ENCODE results near the gene OR5AU1. TPM values are rescaled to one million over a fixed set of nuclear protein-coding genes. Genes with fewer than 3 reads are reported as not detected.
A peak's percentile ranks its signal among the peaks of the same experiment; 100 is the strongest.

The OR5AU1 gene
- total RNA-seq, 1 donor from 2014 or later: not detected

DNA sequence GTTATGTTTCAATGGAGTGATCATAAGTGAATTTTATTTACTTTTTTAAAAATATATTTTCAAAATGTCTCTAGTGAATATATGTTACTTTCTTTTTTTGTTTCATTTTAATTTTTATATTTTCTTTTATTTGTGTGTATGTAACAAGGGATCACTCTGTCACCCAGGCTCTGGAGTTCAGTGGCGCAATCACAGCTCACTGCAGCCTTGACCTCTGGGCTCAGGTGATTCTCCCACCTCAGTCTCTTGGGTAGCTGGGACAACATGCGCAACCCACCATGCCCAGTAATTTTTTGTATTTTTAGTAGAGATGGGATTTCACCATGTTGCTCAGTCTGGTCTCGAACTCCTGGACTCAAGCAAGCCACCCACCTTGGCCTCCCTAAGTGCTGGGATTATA lies 36.9 kb downstream of the OR5AU1 start:
- FAIRE-seq: no peak

DNA sequence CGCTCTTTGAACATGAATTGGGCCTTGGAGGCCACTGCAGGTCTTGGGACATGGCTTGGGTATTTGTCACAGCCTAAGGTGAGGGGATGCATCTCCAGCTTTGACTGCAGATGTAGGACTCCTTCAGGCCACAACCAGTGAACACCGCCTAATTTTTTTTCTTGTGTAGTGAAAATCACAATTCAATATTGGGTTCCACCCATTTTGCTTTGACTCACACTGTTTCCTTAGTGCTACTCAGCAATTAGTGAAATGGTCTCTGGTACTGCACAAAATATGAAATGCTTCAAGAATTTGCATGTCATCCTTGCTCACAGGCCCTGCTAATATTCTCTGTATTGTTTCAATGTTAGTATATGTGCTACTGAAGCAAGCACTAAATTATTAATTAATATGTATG lies 42.5 kb downstream of the OR5AU1 start:
- H3K4me3 ChIP-seq (ENCODE audit: low read depth, low read length): no peak overlapping the region
- no peaks in the 10 kb centered on the region for H3K27me3 ChIP-seq (ENCODE audit: control insufficient read depth, insufficient read depth, low read length)
- H3K36me3 ChIP-seq (ENCODE audit: control insufficient read depth, insufficient read depth, low read length): no peaks in the 10 kb centered on the region
- DNase-seq (ENCODE audit: low read depth): no peak
- TF ChIP-seq, protein P1, sequence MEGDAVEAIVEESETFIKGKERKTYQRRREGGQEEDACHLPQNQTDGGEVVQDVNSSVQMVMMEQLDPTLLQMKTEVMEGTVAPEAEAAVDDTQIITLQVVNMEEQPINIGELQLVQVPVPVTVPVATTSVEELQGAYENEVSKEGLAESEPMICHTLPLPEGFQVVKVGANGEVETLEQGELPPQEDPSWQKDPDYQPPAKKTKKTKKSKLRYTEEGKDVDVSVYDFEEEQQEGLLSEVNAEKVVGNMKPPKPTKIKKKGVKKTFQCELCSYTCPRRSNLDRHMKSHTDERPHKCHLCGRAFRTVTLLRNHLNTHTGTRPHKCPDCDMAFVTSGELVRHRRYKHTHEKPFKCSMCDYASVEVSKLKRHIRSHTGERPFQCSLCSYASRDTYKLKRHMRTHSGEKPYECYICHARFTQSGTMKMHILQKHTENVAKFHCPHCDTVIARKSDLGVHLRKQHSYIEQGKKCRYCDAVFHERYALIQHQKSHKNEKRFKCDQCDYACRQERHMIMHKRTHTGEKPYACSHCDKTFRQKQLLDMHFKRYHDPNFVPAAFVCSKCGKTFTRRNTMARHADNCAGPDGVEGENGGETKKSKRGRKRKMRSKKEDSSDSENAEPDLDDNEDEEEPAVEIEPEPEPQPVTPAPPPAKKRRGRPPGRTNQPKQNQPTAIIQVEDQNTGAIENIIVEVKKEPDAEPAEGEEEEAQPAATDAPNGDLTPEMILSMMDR (IDR thresholded peaks at IDR 0.05; ENCODE audit: insufficient read depth, low read length, severe bottlenecking): no peak
- no peak for FAIRE-seq

More for the DNA sequence above, 36.9 kb downstream of the OR5AU1 start:
- no peaks in the 10 kb centered on the region for H3K36me3 ChIP-seq (ENCODE audit: control insufficient read depth, insufficient read depth, low read length)
- TF ChIP-seq, protein P1 (IDR thresholded peaks at IDR 0.05; ENCODE audit: insufficient read depth, low read length, severe bottlenecking): no peak
- DNase-seq (ENCODE audit: low read depth): no peak
- H3K4me3 ChIP-seq (ENCODE audit: low read depth, low read length): no peak overlapping the region
- H3K27me3 ChIP-seq (ENCODE audit: control insufficient read depth, insufficient read depth, low read length): no peaks in the 10 kb centered on the region

DNA sequence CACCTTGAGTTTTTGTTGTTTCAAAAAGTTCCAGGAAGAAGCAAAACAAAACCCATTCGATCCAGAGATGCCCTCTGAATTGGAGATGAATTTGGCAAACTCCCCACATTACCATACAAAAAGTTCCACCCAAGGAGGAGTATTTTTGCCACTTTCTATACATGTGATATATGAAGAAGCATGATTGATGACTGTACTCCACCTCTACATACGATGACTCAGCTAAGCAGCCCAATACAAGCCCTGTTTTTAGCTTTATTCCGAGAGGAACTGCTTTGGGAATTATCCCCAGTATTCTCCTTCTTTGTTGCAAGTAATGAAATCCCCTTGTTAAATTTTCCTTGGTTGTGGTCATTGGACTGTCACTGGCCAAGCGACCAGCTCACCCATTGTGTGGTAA lies 43.6 kb downstream of the OR5AU1 start:
- FAIRE-seq: no peak

DNA sequence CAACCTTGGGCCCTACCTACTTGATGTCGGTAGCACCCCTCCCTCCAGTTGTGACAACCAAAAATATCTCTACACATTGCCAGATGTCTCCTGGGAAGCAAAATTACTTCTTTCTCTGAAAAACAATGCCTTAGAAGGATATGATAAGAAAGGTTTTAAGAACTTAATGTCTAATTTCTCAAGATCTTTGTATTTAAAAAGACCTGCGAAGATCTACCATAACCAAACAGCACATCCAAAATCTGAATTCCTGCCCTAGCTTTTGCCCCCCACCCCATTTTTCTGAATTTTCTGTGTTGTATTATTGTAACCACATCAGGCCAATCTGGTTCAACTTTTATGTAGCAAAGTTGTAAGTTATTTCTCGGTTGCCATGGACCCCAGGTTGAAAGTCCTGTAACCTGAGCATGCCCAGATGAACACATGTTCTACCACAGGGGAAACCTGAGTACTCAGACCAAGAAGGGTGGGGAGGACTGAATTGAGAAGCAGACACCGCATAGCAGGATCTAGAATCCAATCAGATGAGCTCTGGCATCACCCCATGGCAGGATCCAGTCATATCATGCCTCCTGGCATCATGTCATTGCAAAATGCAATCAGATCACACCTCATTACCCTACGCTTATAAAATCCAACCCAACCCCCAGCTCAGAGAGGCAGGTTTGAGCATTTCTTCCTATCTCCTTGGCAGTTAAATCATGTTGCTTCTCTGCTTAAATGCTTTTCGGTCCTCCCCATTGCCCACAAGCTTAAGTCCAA lies 46.3 kb downstream of the OR5AU1 start:
- Histone ChIP-seq H3K4me3 (ENCODE audit: low read depth, low read length) (no peak overlapping the region), H3K36me3 (ENCODE audit: control insufficient read depth, insufficient read depth, low read length) (no peaks in the 10 kb centered on the region), H3K27me3 (ENCODE audit: control insufficient read depth, insufficient read depth, low read length) (no peaks in the 10 kb centered on the region)
- peak; percentile 69 for DNase-seq (ENCODE audit: low read depth)
- FAIRE-seq: no peak
- TF ChIP-seq, protein P1 (IDR thresholded peaks at IDR 0.05; ENCODE audit: insufficient read depth, low read length, severe bottlenecking): no peak

More for the DNA sequence above, 43.6 kb downstream of the OR5AU1 start:
- Histone ChIP-seq H3K4me3 (ENCODE audit: low read depth, low read length) (no peak overlapping the region), H3K27me3 (ENCODE audit: control insufficient read depth, insufficient read depth, low read length) (no peaks in the 10 kb centered on the region), H3K36me3 (ENCODE audit: control insufficient read depth, insufficient read depth, low read length) (no peaks in the 10 kb centered on the region)
- TF ChIP-seq, protein P1 (IDR thresholded peaks at IDR 0.05; ENCODE audit: insufficient read depth, low read length, severe bottlenecking): no peak
- no peak for DNase-seq (ENCODE audit: low read depth)

DNA sequence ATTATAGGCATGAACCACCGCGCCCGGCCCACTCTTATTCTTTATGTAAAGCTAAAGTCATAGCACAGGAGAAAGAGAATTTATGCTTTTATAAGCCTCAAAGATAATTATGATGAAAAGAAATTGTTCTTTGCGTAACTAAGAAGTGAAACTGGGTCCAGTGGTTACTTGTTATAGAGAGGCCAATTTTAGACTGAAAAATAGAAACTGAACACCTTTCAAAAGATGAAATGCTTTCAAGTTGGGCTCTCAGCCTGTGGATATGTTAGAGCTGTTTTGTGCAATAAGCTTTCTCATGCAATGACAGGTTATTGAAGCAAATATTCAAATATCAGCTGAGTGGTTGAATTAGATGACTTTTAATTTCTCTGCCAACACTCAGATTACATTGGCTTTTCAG lies 47.1 kb downstream of the OR5AU1 start:
- FAIRE-seq (no peak), DNase-seq (ENCODE audit: low read depth) (no peak)
- TF ChIP-seq, protein P1 (IDR thresholded peaks at IDR 0.05; ENCODE audit: insufficient read depth, low read length, severe bottlenecking): no peak
- H3K4me3 ChIP-seq (ENCODE audit: low read depth, low read length): no peak overlapping the region
- no peaks in the 10 kb centered on the region for H3K27me3 ChIP-seq (ENCODE audit: control insufficient read depth, insufficient read depth, low read length)
- H3K36me3 ChIP-seq (ENCODE audit: control insufficient read depth, insufficient read depth, low read length): no peaks in the 10 kb centered on the region
